Liver (tissue), 3 donors: Measurements from ENCODE around the gene ITIH1.

Experiments
- JUND ChIP-seq, 2 donors: IDR thresholded peaks; 2 replicates each; pipeline ENCODE4 v1.6.1; 2016; ENCODE audit warnings: antibody characterized with exemption in 2 of 2
- RAD21 ChIP-seq, 2 donors: IDR thresholded peaks; 2 replicates each; pipeline ENCODE4 v1.6.1; 2016; ENCODE audit warnings: antibody characterized with exemption in 2 of 2, mild to moderate bottlenecking in 2 of 2
- TAF1 ChIP-seq: conservative IDR thresholded peaks from 2 replicates; pipeline ENCODE4 v1.6.1; 2016; ENCODE audit warnings: antibody characterized with exemption, mild to moderate bottlenecking
- YY1 ChIP-seq: IDR thresholded peaks from 2 replicates; pipeline ENCODE4 v1.6.1; 2016; ENCODE audit warnings: antibody characterized with exemption, mild to moderate bottlenecking
- TF ChIP-seq, protein P1 (sequence below): fragments of 150-350 bp; IDR thresholded peaks from 2 replicates; pipeline ENCODE4 v1.5.1; 2017; ENCODE audit warnings: improper control_type of control experiment, low read depth, low read length; ENCODE audit not compliant: missing input control
- TF ChIP-seq, protein P2 (sequence below): IDR thresholded peaks from 2 replicates; pipeline ENCODE4 v1.6.1; 2016; ENCODE audit warnings: antibody characterized with exemption
- donor health status: healthy.
- donor health status: healthy.

DNA sequence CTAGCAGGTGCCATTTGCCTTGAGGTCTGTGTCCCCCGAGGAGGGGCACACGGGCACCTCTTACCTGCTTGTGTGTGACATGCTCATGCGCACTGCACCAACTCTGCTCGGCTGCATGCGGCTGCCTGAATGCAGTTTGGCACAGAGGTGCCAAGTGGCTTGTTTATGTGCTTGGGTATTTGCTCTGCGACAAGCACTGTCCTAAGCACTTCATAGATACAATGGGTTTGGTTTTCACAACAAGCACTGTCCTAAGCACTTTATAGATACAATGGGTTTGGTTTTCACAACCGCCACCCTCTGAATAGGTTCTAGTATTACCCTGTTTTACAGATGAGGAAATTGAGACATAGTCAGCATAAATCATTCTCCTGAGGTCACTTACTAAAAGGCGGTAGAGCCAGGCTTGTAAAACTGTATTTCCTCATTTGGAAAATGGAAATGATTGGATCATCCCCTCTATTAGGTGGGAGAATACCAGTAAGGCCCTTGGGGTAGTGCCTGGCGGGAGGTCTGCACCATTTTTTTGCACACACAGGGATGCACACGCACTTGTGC, 52.6 kb downstream of the ITIH1 start:
- TF ChIP-seq, protein P1, sequence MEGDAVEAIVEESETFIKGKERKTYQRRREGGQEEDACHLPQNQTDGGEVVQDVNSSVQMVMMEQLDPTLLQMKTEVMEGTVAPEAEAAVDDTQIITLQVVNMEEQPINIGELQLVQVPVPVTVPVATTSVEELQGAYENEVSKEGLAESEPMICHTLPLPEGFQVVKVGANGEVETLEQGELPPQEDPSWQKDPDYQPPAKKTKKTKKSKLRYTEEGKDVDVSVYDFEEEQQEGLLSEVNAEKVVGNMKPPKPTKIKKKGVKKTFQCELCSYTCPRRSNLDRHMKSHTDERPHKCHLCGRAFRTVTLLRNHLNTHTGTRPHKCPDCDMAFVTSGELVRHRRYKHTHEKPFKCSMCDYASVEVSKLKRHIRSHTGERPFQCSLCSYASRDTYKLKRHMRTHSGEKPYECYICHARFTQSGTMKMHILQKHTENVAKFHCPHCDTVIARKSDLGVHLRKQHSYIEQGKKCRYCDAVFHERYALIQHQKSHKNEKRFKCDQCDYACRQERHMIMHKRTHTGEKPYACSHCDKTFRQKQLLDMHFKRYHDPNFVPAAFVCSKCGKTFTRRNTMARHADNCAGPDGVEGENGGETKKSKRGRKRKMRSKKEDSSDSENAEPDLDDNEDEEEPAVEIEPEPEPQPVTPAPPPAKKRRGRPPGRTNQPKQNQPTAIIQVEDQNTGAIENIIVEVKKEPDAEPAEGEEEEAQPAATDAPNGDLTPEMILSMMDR = no peak
- TF ChIP-seq, protein P2, sequence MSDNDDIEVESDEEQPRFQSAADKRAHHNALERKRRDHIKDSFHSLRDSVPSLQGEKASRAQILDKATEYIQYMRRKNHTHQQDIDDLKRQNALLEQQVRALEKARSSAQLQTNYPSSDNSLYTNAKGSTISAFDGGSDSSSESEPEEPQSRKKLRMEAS = no peak
- TF ChIP-seq JUND (IDR thresholded peaks at IDR 0.05) (no peak), TAF1 (no peak), RAD21 (IDR thresholded peaks at IDR 0.05) (no peak), YY1 (no peak)
